ENCODE results near the gene PLXDC2.

PLXDC2 gene

DNA sequence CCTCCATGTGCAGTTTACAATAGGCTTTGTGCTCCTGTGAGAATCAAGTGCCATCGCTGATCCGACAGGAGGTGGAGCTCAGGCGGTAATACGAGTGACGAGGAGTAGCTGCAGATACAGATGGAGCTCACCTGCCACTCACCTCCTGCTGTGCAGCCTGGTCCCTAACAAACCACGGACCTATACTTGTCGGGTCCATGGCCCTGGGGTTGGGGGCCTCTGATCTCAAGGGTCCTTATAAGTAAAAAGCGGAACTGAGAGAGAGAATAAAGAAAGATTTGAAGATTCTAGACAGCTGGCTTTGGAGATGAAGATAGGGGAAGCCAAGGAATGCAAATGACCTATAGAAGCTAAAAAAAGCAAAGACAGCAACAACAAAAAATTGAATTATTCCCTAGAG lies 130.6 kb downstream of the PLXDC2 start:
- Mint-ChIP-seq H3K27ac (peak overlapping the region; percentile 54), H3K27me3 (ENCODE audit: low read depth, poor library complexity) (peaks cover 3% of the 10 kb centered on the region), H3K4me1 (no peaks in the 10 kb centered on the region), H3K36me3 (ENCODE audit: low read depth) (peaks cover 58% of the 10 kb centered on the region), H3K9me3 (peaks cover 46% of the 10 kb centered on the region), H3K4me3 (no peak overlapping the region)
- TF ChIP-seq, protein P1, sequence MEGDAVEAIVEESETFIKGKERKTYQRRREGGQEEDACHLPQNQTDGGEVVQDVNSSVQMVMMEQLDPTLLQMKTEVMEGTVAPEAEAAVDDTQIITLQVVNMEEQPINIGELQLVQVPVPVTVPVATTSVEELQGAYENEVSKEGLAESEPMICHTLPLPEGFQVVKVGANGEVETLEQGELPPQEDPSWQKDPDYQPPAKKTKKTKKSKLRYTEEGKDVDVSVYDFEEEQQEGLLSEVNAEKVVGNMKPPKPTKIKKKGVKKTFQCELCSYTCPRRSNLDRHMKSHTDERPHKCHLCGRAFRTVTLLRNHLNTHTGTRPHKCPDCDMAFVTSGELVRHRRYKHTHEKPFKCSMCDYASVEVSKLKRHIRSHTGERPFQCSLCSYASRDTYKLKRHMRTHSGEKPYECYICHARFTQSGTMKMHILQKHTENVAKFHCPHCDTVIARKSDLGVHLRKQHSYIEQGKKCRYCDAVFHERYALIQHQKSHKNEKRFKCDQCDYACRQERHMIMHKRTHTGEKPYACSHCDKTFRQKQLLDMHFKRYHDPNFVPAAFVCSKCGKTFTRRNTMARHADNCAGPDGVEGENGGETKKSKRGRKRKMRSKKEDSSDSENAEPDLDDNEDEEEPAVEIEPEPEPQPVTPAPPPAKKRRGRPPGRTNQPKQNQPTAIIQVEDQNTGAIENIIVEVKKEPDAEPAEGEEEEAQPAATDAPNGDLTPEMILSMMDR (IDR thresholded peaks at IDR 0.05), result no peak
- no peak for DNase-seq

DNA sequence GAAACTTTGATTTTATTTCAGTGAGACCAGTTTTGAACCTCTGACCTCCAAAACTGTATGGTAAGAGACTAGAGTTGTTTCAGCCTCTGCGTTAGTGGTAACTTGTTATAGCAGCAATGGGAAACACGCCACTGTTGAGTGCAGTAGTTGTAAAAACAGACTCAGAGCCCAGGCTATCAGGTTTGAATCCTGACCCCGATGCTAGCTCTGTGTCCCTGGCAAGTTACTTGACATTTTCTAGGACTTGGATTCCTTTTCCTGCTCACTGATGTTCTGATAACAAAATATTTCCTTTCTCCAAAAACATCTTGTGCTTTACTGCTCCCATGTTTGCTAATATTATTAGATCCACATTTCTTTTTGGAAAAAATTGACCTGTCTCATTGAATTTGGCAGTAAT lies 131.0 kb downstream of the PLXDC2 start:
- Mint-ChIP-seq H3K27me3 (ENCODE audit: low read depth, poor library complexity) (peaks cover 3% of the 10 kb centered on the region), H3K4me1 (no peaks in the 10 kb centered on the region), H3K36me3 (ENCODE audit: low read depth) (peaks cover 58% of the 10 kb centered on the region), H3K9me3 (peaks cover 46% of the 10 kb centered on the region), H3K27ac (no peak overlapping the region), H3K4me3 (no peak overlapping the region)
- TF ChIP-seq, protein P1 (IDR thresholded peaks at IDR 0.05), result no peak
- DNase-seq, result no peak

DNA sequence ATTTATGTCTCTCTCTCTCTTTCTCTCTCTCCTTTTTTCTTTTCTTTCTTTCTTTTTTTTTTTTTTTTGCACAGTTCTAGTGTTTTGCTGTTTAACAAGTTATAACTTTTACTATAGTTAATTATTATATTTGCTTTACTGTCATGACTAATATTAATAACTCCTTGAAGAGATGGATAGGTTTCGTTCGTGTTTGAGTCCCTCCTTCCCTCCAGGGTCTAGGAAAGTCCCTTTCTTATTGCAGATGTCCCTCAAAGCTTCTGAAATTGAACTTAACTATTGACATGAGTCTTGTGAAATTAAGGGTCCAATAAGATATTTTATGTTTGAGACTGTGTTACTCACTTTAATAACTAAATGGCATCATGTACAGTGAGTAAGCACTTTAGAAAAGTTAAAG lies 131.4 kb downstream of the PLXDC2 start:
- Mint-ChIP-seq H3K4me3 (no peak overlapping the region), H3K27me3 (ENCODE audit: low read depth, poor library complexity) (peaks cover 3% of the 10 kb centered on the region), H3K27ac (no peak overlapping the region), H3K4me1 (no peaks in the 10 kb centered on the region), H3K9me3 (peaks cover 46% of the 10 kb centered on the region), H3K36me3 (ENCODE audit: low read depth) (peaks cover 58% of the 10 kb centered on the region)
- no peak for DNase-seq
- TF ChIP-seq, protein P1 (IDR thresholded peaks at IDR 0.05), result no peak

DNA sequence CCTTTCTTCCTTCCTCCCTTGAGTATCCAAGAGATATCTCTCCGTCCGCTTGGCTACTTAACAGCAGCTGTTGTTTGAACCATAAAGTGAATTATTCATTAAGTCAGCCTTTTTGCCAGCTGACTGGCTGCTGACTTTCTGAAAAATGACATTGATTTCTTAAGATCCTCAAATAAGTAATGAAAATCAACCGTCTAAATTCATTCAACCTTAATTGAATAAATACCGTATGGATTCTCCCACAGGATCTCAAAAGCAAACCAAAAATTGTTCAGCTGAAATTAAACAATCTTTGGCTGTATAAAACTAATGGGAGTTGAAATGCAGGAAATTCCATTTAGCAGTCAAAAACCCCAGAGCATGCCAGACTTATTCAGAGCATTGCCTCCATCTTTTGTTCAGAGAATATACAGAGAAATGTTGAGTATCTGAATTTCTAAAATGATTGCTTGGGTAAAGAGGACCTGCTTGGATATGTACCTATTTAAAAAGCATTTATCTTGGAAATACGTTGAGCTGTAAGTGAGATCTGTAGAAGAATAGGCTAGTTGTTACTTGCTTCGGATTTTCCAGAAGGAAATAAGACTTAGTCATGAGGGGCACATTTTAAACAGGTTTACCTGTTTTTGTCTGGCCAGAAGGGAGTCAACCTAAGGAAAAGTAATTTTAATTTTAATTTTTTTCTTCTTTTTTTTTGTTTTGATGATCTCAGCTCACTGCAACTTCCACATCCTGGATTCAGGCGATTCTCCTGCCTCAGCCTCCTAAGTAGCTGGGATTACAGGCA lies 136.2 kb downstream of the PLXDC2 start:
- TF ChIP-seq, protein P1 (IDR thresholded peaks at IDR 0.05), result no peak
- no peak overlapping the region for H3K4me3 Mint-ChIP-seq
- H3K36me3 Mint-ChIP-seq (ENCODE audit: low read depth), result peaks cover 29% of the 10 kb centered on the region
- no peak overlapping the region for H3K27ac Mint-ChIP-seq
- no peak for DNase-seq
- no peaks in the 10 kb centered on the region for H3K4me1 Mint-ChIP-seq
- H3K27me3 Mint-ChIP-seq (ENCODE audit: low read depth, poor library complexity), result no peaks in the 10 kb centered on the region
- H3K9me3 Mint-ChIP-seq, result peaks cover 22% of the 10 kb centered on the region

DNA sequence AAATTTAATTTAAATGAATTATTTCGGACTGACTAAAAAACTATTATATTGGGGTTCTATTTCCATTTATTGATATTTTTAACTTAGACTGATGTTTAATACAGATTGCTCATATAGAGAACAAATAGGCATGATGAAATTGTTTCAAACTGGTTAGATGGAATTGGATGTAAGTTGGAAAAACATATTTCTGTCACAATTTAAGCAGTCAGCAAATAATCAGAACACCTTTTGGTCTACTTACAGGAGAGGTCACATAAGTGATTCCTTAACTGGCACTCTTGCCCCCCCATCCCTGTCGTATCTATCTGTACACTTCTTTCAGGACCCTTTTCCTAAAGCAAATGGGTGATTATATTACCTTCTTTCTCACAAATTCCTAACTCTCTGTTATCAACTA lies 138.4 kb downstream of the PLXDC2 start:
- H3K27ac Mint-ChIP-seq, result no peak overlapping the region
- H3K9me3 Mint-ChIP-seq, result peaks cover 17% of the 10 kb centered on the region
- DNase-seq, result no peak
- no peak overlapping the region for H3K4me3 Mint-ChIP-seq
- peaks cover 11% of the 10 kb centered on the region for H3K4me1 Mint-ChIP-seq
- H3K36me3 Mint-ChIP-seq (ENCODE audit: low read depth), result peaks cover 27% of the 10 kb centered on the region
- TF ChIP-seq, protein P1 (IDR thresholded peaks at IDR 0.05), result no peak
- H3K27me3 Mint-ChIP-seq (ENCODE audit: low read depth, poor library complexity), result no peaks in the 10 kb centered on the region

DNA sequence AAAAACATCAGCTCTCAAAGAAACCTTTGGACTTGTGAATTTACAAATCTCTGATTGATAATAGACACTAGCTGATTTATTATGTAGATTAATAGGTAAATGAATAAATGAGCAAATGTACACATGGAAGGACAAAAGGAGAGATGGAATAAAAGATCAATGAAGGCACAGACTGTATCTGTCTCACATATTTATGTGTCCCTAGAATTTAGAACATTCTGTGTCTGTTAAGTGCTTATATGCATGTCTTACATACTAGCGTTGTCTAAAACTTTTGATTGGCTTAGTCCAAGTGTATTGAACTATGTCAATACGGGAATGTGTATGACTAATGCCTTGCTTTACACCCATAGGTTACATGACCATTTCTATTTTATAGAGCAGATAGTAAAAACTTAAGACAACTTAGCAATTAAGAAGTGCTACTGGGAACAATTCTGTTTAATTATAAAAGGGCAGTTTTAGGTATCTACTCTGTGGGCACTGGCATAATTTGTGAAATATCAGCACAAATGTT lies 140.3 kb downstream of the PLXDC2 start:
- Mint-ChIP-seq H3K4me1 (peaks cover 27% of the 10 kb centered on the region), H3K27me3 (ENCODE audit: low read depth, poor library complexity) (no peaks in the 10 kb centered on the region), H3K36me3 (ENCODE audit: low read depth) (peaks cover 13% of the 10 kb centered on the region), H3K27ac (no peak overlapping the region), H3K4me3 (no peak overlapping the region), H3K9me3 (no peaks in the 10 kb centered on the region)
- TF ChIP-seq, protein P1 (IDR thresholded peaks at IDR 0.05), result no peak
- DNase-seq, result no peak
